Islet precursor cell (in vitro differentiated cells): Measurements from ENCODE around the gene TRERF1.
"Not testable (repeated sequence)": the region's sequence is repeated elsewhere in the genome, so short reads cannot be mapped to it uniquely, and the experiment has no call there.

Experiments used
- DNase-seq: peaks from one replicate; pipeline ENCODE4 v3.0.0-alpha.2; 2018

TRERF1 gene

GRCh38 chr6:42335896-42336295, 115.8 kb downstream of the TRERF1 start:
- DNase-seq, result peak; percentile 20

- DNase-seq, result no peak
Observed at GRCh38 chr6:42334870-42335269, 116.9 kb downstream of the TRERF1 start.

- no peak for DNase-seq
Observed at GRCh38 chr6:42333612-42334011, 118.1 kb downstream of the TRERF1 start.

DNA sequence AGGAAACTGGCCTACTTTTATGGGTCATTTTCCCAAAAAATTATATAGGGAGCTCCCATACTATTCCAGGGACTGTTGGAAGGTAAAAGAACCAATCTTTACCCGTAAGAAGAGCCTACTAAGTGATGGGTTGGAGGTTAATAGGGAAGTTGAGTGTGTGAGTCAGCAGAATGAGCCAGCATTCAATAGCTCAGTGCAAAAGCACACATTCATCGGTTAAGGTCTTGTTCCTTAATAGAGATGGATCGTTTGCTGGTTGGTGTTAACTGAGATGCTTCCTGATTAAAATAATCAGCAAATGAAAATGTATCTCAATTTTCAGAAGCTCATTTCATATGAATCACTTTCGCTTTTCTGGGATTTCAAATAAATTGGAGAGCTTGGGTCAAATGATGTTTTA, 118.8 kb downstream of the TRERF1 start:
- no peak for DNase-seq

DNA sequence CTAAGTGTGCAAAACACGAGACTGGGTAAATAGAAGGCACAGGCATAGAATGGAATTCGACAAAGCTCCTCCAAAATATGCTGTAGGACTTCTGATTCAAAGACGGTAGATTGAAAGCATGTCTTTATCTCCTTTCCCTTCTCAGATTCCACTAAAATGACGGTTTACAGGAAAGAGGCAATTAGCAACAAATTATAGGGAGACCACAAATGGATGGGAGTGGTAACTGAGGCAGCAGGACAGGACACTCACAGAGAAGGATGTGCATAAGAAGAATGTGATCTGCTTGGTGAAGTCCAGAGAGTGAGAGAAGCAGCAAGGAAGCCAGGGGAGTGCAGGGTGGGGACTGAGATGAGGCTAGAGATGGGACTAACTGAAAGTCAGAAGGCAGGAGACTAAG, 120.7 kb downstream of the TRERF1 start:
- DNase-seq, result peak; percentile 76

- DNase-seq, result no peak
Observed at GRCh38 chr6:42326248-42326647, 125.5 kb downstream of the TRERF1 start.

DNA sequence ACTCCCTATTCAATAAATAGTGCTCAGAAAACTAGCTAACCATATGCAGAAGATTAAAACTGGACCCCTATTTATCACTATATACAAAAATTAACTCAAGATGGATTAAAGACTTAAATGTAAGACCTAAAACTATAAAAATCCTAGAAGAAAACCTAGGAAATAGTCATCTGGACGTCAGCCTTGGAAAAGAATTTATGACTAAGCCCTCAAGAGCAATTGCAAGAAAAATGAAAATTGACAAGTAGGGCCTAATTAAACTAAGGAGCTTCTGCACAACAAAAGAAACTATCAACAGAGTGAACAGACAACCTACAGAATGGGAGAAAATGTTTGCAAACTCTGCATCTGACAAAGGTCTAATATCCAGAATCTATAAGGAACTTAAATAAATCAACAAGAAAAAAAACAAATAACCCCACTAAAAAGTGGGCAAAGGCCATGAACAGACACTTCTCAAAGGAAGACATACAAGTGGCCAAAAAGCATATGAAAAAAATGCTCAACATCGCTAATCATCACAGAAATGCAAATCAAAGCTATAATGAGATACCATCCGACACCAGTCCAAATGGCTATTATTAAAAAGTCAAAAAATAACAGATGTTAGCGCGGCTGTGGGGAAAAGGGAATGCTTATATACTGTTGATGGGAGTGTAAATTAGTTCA, 126.9 kb downstream of the TRERF1 start:
- not testable (repeated sequence) for DNase-seq

- DNase-seq, result no peak
Observed at GRCh38 chr6:42322676-42323075, 129.1 kb downstream of the TRERF1 start.

DNA sequence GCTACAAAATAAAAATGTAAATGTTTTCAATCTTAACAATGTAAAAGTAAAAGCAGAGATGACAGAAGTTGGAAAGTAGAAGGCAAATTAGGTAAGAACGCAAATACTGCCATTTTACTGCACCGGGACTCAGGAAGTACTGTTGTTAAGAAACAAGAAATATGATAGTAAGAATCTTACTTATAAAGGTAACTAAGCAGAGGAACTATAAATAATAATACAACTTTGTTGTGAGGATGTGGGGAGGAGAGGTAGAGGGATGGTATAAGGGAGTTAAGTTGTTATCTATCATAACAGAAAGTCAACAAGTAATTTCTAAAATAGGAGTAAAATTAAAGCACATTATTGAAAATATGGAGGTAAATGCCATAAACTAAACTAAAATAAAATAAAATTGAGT, 129.8 kb downstream of the TRERF1 start:
- DNase-seq, result no peak

DNA sequence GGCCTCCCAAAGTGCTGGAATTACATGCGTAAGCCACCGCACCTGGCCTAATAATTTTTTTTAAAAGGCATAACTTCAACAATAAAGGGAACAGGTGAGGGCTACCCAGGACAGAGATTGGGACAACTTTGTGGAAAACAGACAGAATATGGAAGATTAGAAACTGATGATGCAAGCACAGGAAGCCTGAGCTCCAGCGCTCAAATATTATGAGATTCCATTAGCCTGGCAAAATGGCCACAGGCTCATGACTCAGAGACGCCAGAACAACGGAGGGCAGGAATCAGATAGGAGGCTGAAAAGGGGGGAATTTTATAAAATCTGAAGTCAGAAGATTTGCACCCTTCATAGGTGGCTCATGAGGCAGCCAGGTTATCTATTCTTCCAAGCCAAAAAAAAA, 131.0 kb downstream of the TRERF1 start:
- no peak for DNase-seq

DNA sequence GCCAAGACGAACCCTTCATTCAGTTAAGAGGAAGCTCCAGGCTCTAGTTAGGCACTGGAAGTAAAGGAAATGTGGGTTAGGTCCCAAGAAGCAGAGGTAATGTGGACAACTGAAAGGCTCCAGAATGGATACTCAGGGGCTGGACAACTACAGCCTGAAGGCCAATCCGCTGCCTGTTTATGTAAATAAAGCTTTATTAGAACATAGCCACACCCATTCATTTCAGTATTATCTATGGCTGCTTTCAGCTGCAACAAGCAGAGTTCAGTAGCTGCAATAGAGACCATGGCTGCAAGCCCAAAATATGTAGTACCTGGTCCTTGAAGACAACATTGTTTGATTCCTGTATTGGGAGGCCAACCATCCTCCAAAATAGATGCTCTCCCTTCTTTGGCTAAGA, 133.2 kb downstream of the TRERF1 start:
- no peak for DNase-seq

DNA sequence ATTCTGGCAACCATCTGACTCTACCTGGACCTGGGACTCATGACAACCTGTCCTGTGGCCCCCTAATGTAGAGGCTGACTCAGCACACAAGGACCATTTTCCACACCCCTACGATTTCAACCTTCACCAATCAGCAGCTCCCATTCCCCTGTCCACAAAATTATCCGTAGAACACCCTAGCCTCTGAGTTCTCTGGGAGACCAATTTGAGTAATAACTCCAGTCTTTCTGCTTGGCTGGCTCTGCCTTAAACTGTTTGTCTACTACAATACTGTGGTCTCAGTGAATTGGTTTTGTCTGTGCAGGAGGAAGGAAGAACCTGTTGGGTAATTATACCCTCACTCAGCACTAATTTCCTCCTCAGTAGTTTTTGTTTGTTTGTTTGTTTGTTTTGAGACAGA, 134.7 kb downstream of the TRERF1 start:
- no peak for DNase-seq

DNA sequence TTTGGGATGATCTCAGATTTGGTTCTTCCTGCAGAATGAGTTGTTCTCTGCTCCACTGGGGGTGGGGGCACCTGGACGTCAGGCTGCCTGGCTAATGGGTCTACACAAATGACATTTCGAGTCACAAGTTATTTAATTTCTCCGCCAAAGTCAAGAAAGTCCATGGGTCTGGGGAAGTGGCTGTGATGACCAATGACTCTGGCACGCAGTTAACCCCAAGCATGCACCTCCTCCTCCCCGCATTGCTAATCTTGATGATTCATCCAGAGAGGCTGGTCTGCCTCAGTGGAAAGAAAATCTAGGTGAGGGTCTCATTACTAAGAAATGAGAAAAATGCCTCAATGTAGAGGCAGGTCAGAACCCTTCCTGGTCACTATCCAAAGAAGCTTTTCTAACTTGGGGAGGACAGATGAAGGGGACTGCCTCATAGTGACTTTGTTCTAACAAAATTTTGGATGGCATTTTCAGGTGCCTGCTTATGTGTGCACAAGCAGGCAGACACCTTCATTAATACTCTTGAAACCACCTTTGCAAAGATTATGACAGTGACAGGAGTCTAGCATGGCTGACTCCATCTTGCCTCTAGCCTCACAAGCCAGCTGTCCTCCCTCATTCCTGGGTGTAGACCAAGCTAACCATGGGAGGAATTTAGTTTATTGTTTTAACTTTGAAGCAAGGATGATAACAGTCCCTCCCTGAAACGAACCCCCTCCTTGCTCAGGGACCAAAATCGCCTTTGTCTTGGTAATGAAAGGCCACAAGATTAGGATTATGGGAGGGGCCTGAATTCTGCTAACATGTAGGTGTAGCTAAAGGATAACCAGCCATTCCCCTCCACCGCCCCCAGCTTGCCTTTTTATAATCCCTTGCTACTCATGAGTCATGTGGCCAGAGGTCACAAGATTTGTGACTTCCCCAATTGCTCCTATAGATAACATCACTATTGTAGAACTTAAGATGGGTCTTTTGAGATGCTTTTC, 135.4 kb downstream of the TRERF1 start:
- peak; percentile 97 for DNase-seq

GRCh38 chr6:42315259-42315990, 136.3 kb downstream of the TRERF1 start:
- DNase-seq, result no peak

- no peak for DNase-seq
Observed at GRCh38 chr6:42314571-42315258, 137.0 kb downstream of the TRERF1 start.

GRCh38 chr6:42313941-42314570, 137.7 kb downstream of the TRERF1 start:
- no peak for DNase-seq

- DNase-seq, result no peak
Observed at GRCh38 chr6:42313038-42313437, 138.7 kb downstream of the TRERF1 start.

GRCh38 chr6:42307141-42307470, 144.6 kb downstream of the TRERF1 start:
- no peak for DNase-seq

- DNase-seq, result no peak
Observed at GRCh38 chr6:42306439-42307140, 145.1 kb downstream of the TRERF1 start.

- no peak for DNase-seq
Observed at GRCh38 chr6:42304053-42304712, 147.5 kb downstream of the TRERF1 start.

- DNase-seq, result no peak
Observed at GRCh38 chr6:42302411-42302810, 149.3 kb downstream of the TRERF1 start.
